Esophagus squamous epithelium (tissue), 5 donors: ENCODE results near the gene ANO3. TPM values are rescaled to one million over a fixed set of nuclear protein-coding genes. Genes with fewer than 3 reads are reported as not detected.

Experiments
- DNase-seq: peaks from one replicate; lab custom pipeline; 2025; lab: John Stamatoyannopoulos, UW
- H3K27ac ChIP-seq, 4 donors: fragments of 200-600 bp; sonication (generic); one replicate each; pipeline ENCODE4 v1.5.1; 2016 to 2019; ENCODE audit warnings: mild to moderate bottlenecking in 1 of 4
- H3K27me3 ChIP-seq, 4 donors: fragments of 200-600 bp; sonication (generic); 1 replicate in 3 of 4; 2 replicates in 1 of 4; pipeline versions ENCODE4 v1.5.1 to v1.6.0; 2017 to 2021; ENCODE audit warnings: antibody characterized with exemption in 1 of 4
- H3K36me3 ChIP-seq, 3 donors: fragments of 200-600 bp; sonication (generic); one replicate each; pipeline ENCODE4 v1.5.1; 2016 to 2019
- H3K4me1 ChIP-seq, 3 donors: fragments of 200-600 bp; sonication (generic); one replicate each; pipeline ENCODE4 v1.5.1; 2017 to 2019
- H3K4me3 ChIP-seq, 4 donors: fragments of 200-600 bp; sonication (generic); 1 replicate in 3 of 4; 2 replicates in 1 of 4; pipeline ENCODE4 v1.5.1; 2016 to 2019; ENCODE audit warnings: mild to moderate bottlenecking in 2 of 4, moderate library complexity in 1 of 4
- H3K9me3 ChIP-seq, 3 donors: fragments of 200-600 bp; sonication (generic); one replicate each; pipeline ENCODE4 v1.5.1; 2016 to 2019
- POLR2A ChIP-seq, 4 donors: fragments of 450-650 bp; IDR thresholded peaks; one replicate each; pipeline ENCODE4 v1.6.1; 2017; ENCODE audit warnings: antibody characterized with exemption in 4 of 4, mild to moderate bottlenecking in 4 of 4, moderate library complexity in 3 of 4
- WGBS, 2 donors: methylation state at CpG; one replicate each; pipeline ENCODE4 v1.1.5; 2018; 5-methylcytosine and 5-hydroxymethylcytosine counted together
- intact Hi-C: fragments of 100-400 bp; cut with DNase I; formaldehyde crosslinking; loops from one replicate; pipeline ENCODE4 v1.15.0; 2022
- total RNA-seq, 4 donors: library from RNA; depleted of rRNA; stranded (reverse); fragments of >200 nt; gene quantifications; one replicate each; pipeline ENCODE4 v1.1.0, GENCODE V29; 2016
- TF ChIP-seq, protein P1 (sequence below), 6 experiments: fragments of 450-650 bp in 4 of 6; fragments of 200-600 bp in 2 of 6; sonication (generic) in 2 of 6; IDR thresholded peaks; one replicate each; pipeline ENCODE4 v1.5.1; 2016 to 2019; ENCODE audit warnings: antibody characterized with exemption in 6 of 6, mild to moderate bottlenecking in 4 of 6, moderate library complexity in 4 of 6
- donor health status: DM: yes; HTN: yes; CAD: no.

Gene ANO3
- total RNA-seq, 4 donors from 2014 or later: not detected

DNA sequence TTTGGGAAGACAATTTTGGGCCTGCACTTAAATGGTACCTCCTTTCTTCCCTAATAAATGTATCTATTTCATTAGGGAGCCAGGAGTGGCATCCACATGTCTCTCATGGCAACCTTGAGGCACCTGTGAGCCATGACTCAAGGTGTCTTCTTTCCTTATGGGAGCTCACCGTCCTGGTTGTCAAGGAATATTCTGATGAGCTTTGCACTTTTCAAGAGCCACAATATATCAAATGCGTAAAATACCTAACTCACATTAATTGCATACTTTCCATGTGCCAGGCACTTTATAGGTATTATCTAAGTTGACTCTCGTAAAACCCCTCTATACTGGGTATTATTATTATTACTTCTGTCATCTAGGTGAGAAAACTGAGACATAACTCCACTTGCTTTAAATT lies 207.6 kb downstream of the ANO3 start:
- intact Hi-C loops: no loop called here
- Histone ChIP-seq H3K4me1 (no peaks in the 10 kb centered on the region), H3K4me3 (no peak overlapping the region), H3K27me3 (no peaks in the 10 kb centered on the region), H3K9me3 (no peaks in the 10 kb centered on the region), H3K36me3 (no peaks in the 10 kb centered on the region), H3K27ac (no peak overlapping the region)
- TF ChIP-seq POLR2A (IDR thresholded peaks at IDR 0.05): no peak
- TF ChIP-seq, protein P1, sequence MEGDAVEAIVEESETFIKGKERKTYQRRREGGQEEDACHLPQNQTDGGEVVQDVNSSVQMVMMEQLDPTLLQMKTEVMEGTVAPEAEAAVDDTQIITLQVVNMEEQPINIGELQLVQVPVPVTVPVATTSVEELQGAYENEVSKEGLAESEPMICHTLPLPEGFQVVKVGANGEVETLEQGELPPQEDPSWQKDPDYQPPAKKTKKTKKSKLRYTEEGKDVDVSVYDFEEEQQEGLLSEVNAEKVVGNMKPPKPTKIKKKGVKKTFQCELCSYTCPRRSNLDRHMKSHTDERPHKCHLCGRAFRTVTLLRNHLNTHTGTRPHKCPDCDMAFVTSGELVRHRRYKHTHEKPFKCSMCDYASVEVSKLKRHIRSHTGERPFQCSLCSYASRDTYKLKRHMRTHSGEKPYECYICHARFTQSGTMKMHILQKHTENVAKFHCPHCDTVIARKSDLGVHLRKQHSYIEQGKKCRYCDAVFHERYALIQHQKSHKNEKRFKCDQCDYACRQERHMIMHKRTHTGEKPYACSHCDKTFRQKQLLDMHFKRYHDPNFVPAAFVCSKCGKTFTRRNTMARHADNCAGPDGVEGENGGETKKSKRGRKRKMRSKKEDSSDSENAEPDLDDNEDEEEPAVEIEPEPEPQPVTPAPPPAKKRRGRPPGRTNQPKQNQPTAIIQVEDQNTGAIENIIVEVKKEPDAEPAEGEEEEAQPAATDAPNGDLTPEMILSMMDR (IDR thresholded peaks at IDR 0.05): no peak
- 81 to 83% methylated on average over 3 of the region's 3 CpGs for whole genome bisulfite sequencing, 2 donors
- DNase-seq: no peak

DNA sequence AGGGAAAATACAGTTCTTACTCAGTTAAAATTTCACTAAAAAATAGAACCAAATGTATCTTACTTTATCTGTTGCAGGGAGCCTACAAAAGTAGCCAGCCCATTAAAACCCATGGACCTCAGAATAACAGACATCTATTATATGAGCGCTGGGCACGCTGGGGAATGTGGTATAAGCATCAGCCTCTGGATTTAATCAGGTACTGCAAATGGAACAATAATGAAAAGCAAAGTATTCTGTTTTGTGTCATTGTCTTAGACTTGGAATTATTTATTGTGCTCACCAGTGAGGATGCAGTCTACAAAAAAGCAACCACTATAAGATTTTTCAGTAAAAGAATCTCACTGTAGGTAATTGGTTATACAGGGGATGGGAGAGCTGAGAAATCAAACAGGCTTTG lies 209.9 kb downstream of the ANO3 start:
- H3K4me1 ChIP-seq: no peaks in the 10 kb centered on the region
- H3K27ac ChIP-seq: no peak overlapping the region
- no peaks in the 10 kb centered on the region for H3K36me3 ChIP-seq
- no peak for DNase-seq
- WGBS, 2 donors: 86 to 94% methylated on average over 2 of the region's 2 CpGs
- intact Hi-C loops: no loop called here
- TF ChIP-seq, protein P1 (IDR thresholded peaks at IDR 0.05): no peak
- no peak for TF ChIP-seq POLR2A (IDR thresholded peaks at IDR 0.05)
- H3K27me3 ChIP-seq: no peaks in the 10 kb centered on the region
- H3K9me3 ChIP-seq: no peaks in the 10 kb centered on the region
- H3K4me3 ChIP-seq: no peak overlapping the region

DNA sequence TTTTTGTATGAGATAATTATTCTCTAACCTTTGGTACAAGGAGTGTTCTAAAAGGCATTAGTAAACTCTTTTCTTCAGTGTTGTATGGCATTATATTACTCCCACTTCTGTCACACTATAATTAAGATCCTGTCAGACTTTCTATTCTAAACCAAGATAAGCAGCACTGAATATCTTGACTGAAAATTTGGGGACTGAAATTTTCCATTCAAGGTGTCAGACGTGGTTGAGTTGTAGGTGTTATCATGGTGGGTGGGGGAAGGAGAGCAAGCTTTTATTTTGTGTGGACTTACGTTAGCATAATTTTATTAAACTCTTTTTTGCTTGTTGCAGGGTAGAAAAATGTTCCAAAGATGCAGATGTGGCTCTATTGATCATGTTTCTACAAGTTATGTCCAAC lies 217.2 kb downstream of the ANO3 start:
- H3K27me3 ChIP-seq: no peaks in the 10 kb centered on the region
- no peaks in the 10 kb centered on the region for H3K9me3 ChIP-seq
- no peak for DNase-seq
- H3K27ac ChIP-seq: no peak overlapping the region
- no peaks in the 10 kb centered on the region for H3K36me3 ChIP-seq
- TF ChIP-seq, protein P1 (IDR thresholded peaks at IDR 0.05): no peak
- TF ChIP-seq POLR2A (IDR thresholded peaks at IDR 0.05): no peak
- WGBS, 2 donors: 55 to 58% methylated on average over 2 of the region's 2 CpGs
- no peaks in the 10 kb centered on the region for H3K4me1 ChIP-seq
- intact Hi-C loops: no loop called here
- H3K4me3 ChIP-seq: no peak overlapping the region

DNA sequence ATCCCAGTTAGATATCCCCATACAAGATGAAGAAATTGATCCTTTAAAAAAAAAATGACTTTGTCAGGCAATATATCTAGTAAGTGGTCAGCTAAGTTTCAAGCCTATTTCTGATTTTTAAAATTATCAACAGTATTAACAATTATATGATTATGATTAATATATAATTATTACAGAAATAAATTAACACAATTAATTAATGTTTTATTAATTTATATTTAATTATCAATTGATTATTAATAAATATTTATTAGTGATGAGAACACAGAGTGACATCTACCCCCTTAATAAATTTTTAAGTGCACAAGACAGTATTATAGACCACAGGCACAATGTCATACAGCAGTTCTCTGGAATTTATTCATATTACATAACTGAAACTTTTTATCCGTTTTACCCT lies 218.1 kb downstream of the ANO3 start:
- Histone ChIP-seq H3K9me3 (no peaks in the 10 kb centered on the region), H3K4me3 (no peak overlapping the region), H3K4me1 (no peaks in the 10 kb centered on the region), H3K27me3 (no peaks in the 10 kb centered on the region), H3K27ac (no peak overlapping the region), H3K36me3 (no peaks in the 10 kb centered on the region)
- intact Hi-C loops: no loop called here
- 70 to 71% methylated on average over 1 of the region's 1 CpG for WGBS, 2 donors
- no peak for TF ChIP-seq POLR2A (IDR thresholded peaks at IDR 0.05)
- TF ChIP-seq, protein P1 (IDR thresholded peaks at IDR 0.05): no peak
- no peak for DNase-seq

DNA sequence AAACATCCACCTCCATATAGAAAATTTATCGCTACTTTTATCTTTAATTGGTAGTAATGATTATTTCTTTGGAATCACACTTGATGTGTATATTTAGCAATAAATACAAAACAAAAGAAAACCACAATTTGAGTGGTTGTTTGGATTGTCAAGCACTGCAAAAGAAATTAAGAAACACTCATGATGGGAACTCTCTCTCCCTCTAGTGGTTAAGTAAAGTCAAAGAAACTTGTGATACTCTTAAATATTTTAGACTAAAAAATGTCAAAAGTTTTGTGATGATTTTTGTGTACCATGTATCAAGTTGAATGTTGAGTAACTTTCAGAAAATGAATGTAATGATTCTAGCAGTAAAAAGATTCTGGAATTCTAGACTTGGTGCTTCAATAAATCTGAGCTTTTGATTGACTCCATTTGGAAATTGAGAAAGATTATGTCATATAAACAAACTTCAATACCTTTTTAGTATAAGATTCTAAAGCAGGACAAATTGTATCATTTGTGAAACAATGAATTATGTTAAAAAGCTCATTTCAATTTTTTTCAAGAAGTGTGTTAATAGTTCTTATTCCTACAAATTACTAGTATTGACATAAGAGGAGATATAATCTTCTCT lies 219.4 kb downstream of the ANO3 start:
- no peak overlapping the region for H3K4me3 ChIP-seq
- intact Hi-C loops: no loop called here
- H3K4me1 ChIP-seq: no peaks in the 10 kb centered on the region
- no peaks in the 10 kb centered on the region for H3K36me3 ChIP-seq
- WGBS, 2 donors: 16 to 42% methylated on average over 1 of the region's 1 CpG
- no peak for TF ChIP-seq POLR2A (IDR thresholded peaks at IDR 0.05)
- TF ChIP-seq, protein P1 (IDR thresholded peaks at IDR 0.05): peak in 3 of 6 experiments; percentile 21 to 53 (median 42)
- no peaks in the 10 kb centered on the region for H3K9me3 ChIP-seq
- H3K27ac ChIP-seq: no peak overlapping the region
- no peaks in the 10 kb centered on the region for H3K27me3 ChIP-seq
- DNase-seq: no peak
